Bronchial epithelial cell (primary cell): ENCODE results near the gene MRPL53. TPM values are rescaled to one million over a fixed set of nuclear protein-coding genes. Genes with fewer than 3 reads are reported as not detected.
A peak's percentile ranks its signal among the peaks of the same experiment; 100 is the strongest.

Source experiments
- DNase-seq: peaks from one replicate; pipeline ENCODE4 v3.0.0-alpha.2; 2010; ENCODE audit warnings: low read depth
- FAIRE-seq: peaks from 2 replicates; lab custom pipeline; 2011; peaks lifted over from hg19 to GRCh38; lab: Jason Lieb, UNC
- H3K27me3 ChIP-seq: 2 replicates; pipeline ENCODE4 v1.5.1; 2011; ENCODE audit warnings: low read length; ENCODE audit not compliant: control insufficient read depth, insufficient read depth
- H3K36me3 ChIP-seq: 2 replicates; pipeline ENCODE4 v1.5.1; 2011; ENCODE audit warnings: low read length; ENCODE audit not compliant: control insufficient read depth, insufficient read depth
- H3K4me3 ChIP-seq: 2 replicates; pipeline ENCODE4 v1.5.1; 2011; ENCODE audit warnings: mild to moderate bottlenecking, low read depth, low read length, control low read depth
- CTCF ChIP-seq: IDR thresholded peaks from 2 replicates; pipeline ENCODE4 v1.5.1; 2011; ENCODE audit warnings: mild to moderate bottlenecking, moderate library complexity, low read length, control low read depth, inconsistent platforms; ENCODE audit not compliant: insufficient read depth, severe bottlenecking
- total RNA-seq: library from RNA; depleted of rRNA; stranded (reverse); fragments of >200 nt; gene quantifications from 2 replicates; pipeline ENCODE4 v1.2.1, GENCODE V29; 2014

MRPL53 gene
- total RNA-seq, 1 donor from 2014 or later: 57.9 TPM

- Histone ChIP-seq H3K36me3 (peaks cover 28% of the 10 kb centered on the region), H3K27me3 (no peaks in the 10 kb centered on the region), H3K4me3 (no peak overlapping the region)
- FAIRE-seq (no peak), DNase-seq (no peak)
- TF ChIP-seq CTCF: no peak
Observed at GRCh38 chr2:74430502-74430901, 42.0 kb downstream of the MRPL53 start.

GRCh38 chr2:74429487-74430451 is 42.7 kb downstream of the MRPL53 start:
- Histone ChIP-seq H3K36me3 (peaks cover 28% of the 10 kb centered on the region), H3K27me3 (no peaks in the 10 kb centered on the region), H3K4me3 (no peak overlapping the region)
- DNase-seq: no peak
- FAIRE-seq: no peak
- no peak for TF ChIP-seq CTCF

- H3K4me3 ChIP-seq: no peak overlapping the region
- DNase-seq (no peak), FAIRE-seq (peak; percentile 40)
- H3K27me3 ChIP-seq: no peaks in the 10 kb centered on the region
- no peak for TF ChIP-seq CTCF
- peaks cover 28% of the 10 kb centered on the region for H3K36me3 ChIP-seq
Observed at GRCh38 chr2:74428675-74429074, 43.8 kb downstream of the MRPL53 start.

GRCh38 chr2:74427551-74427950 is 44.9 kb downstream of the MRPL53 start:
- peaks cover 27% of the 10 kb centered on the region for H3K36me3 ChIP-seq
- H3K27me3 ChIP-seq: no peaks in the 10 kb centered on the region
- no peak overlapping the region for H3K4me3 ChIP-seq
- no peak for FAIRE-seq
- TF ChIP-seq CTCF: no peak
- DNase-seq: peak; percentile 50

GRCh38 chr2:74426181-74426758 is 46.2 kb downstream of the MRPL53 start:
- FAIRE-seq (no peak), DNase-seq (no peak)

More at GRCh38 chr2:74426181-74426758, 46.2 kb downstream of the MRPL53 start:
- H3K36me3 ChIP-seq: peaks cover 18% of the 10 kb centered on the region
- no peak for TF ChIP-seq CTCF
- no peak overlapping the region for H3K4me3 ChIP-seq
- no peaks in the 10 kb centered on the region for H3K27me3 ChIP-seq
